GM12872 (cell line): ENCODE results near the gene ZNF208.
"Not testable (repeated sequence)": the region's sequence is repeated elsewhere in the genome, so short reads cannot be mapped to it uniquely, and the experiment has no call there.

Experiments used
- CTCF ChIP-seq: IDR thresholded peaks from 3 replicates; pipeline ENCODE4 v1.5.1; 2011; ENCODE audit warnings: low read depth, mild to moderate bottlenecking, low read length, moderate library complexity; ENCODE audit not compliant: insufficient read depth

ZNF208 gene

GRCh38 chr19:22010437-22011143 lies at the start of gene ZNF208:
ZNF208 (minus strand) TSS chr19:22010943; CDS start chr19:22010794, 149 bp downstream.
- TF ChIP-seq CTCF: not testable (repeated sequence)

DNA sequence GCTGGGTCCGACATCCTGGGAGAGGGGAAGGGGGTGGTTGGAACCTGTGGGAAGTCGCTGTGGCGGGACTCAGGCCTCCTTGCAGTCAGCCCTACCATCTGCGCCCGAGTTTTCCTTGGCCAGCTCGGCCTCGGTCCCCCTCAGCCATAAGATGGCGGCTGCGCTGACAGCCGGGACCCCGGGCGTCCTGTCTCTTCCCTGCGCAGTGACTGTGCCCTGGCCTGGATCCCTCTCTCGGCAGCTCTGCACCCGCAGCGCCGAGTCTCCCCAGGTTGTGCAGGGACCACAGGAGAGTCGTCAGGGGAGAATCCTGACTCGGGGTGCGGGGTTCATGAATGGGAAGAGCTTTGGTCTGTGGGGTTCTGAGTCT lies 41.9 kb upstream of the ZNF208 start:
- TF ChIP-seq CTCF: no peak

DNA sequence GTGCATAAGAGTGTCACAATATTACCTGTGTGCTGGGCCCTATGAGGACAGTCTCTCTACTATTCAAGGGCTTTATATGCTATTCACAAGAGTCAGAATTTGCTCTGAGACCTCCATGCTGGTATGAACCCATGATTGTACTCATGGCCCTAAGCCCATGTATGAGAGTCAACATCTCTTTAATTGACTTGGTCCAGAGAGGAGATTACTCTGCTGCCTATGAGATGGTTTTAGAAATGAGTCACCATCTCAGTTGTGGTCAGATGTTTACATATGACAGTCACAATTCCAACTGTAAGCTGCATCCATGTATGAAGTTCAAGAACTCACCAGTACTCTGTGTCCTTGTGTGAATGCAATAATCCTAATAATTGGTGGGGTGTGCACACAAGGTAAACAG lies 19.9 kb upstream of the ZNF208 start:
- no peak for TF ChIP-seq CTCF

- TF ChIP-seq CTCF: no peak
These were observed 15.9 kb upstream of the ZNF208 start for GRCh38 chr19:22026687-22027086.

DNA sequence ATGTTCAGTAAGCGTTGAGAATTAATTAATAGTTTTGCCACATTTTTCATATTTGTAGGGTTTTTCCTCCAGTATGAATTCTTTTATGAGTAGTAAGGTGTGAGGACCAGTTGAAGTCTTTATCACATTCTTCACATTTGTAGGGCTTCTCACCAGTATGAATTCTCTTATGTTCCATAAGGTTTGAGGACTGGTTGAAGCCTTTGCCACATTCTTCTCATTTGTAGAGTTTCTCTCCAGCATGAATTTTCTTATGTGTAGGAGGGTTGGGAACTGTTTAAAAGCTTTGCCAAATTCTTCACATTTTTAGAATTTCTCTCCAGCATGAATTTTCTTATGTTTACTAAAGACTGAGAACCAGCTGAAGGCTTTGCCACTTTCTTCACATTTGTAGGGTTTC lies 40.3 kb downstream of the ZNF208 start:
- no peak for TF ChIP-seq CTCF

GRCh38 chr19:21947775-21948174 lies 63.0 kb downstream of the ZNF208 start:
- no peak for TF ChIP-seq CTCF

- TF ChIP-seq CTCF: no peak
These were observed 70.1 kb downstream of the ZNF208 start for GRCh38 chr19:21940684-21941083.

DNA sequence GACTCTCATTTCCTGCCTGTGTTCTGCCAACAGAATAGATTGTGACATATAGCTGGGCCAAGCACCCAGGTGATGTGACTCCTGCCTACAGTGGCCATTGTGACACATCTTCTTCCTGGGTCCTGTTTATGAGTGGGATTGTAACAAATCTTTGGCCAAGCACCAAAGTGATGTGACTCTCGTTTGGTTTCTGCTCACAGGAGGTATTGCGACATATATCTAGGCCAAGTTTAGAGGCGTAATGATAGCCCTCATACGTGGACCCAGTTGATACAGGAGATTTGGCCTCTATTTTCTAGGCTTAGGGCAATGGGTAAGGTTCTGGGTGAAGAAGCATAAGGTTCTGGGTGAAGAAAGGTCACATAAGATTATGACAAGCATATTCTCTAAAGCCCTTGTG lies 76.2 kb downstream of the ZNF208 start:
- no peak for TF ChIP-seq CTCF
